GM23248 (cell line): ENCODE measurements around the gene ZNF845. TPM values are rescaled to one million over a fixed set of nuclear protein-coding genes. Genes with fewer than 3 reads are reported as not detected.
A peak's percentile ranks its signal among the peaks of the same experiment; 100 is the strongest.
"Not testable (repeated sequence)": the region's sequence is repeated elsewhere in the genome, so short reads cannot be mapped to it uniquely, and the experiment has no call there.

Experiments used
- DNase-seq: peaks from one replicate; pipeline ENCODE4 v3.0.0-alpha.2; 2015
- H2AFZ ChIP-seq: fragments of 200-600 bp; sonication (generic); 2 replicates; pipeline ENCODE4 v1.6.1; 2016; ENCODE audit warnings: antibody characterized with exemption
- H3F3A ChIP-seq: fragments of 200-600 bp; sonication (generic); 2 replicates; pipeline ENCODE4 v1.6.1; 2016; ENCODE audit warnings: mild to moderate bottlenecking, antibody characterized with exemption, mixed run types; ENCODE audit not compliant: insufficient read depth
- H3K27ac ChIP-seq: fragments of 200-600 bp; sonication (generic); 2 replicates; pipeline ENCODE4 v1.5.1; 2016; ENCODE audit warnings: mild to moderate bottlenecking
- H3K27me3 ChIP-seq: fragments of 200-600 bp; sonication (generic); replicated peaks from 2 replicates; pipeline ENCODE4 v1.6.1; 2016; ENCODE audit warnings: mild to moderate bottlenecking; ENCODE audit not compliant: insufficient read depth
- H3K36me3 ChIP-seq: fragments of 200-600 bp; sonication (generic); 2 replicates; pipeline ENCODE4 v1.6.1; 2016; ENCODE audit warnings: low read depth, mild to moderate bottlenecking
- H3K4me1 ChIP-seq: fragments of 200-600 bp; sonication (generic); 2 replicates; pipeline ENCODE4 v1.6.1; 2016; ENCODE audit warnings: mild to moderate bottlenecking; ENCODE audit not compliant: insufficient read depth
- H3K4me2 ChIP-seq: fragments of 200-600 bp; sonication (generic); one replicate; pipeline ENCODE4 v1.6.1; 2016; ENCODE audit warnings: mild to moderate bottlenecking; ENCODE audit not compliant: unreplicated experiment
- H3K4me3 ChIP-seq: fragments of 200-600 bp; sonication (generic); 2 replicates; pipeline ENCODE4 v1.5.1; 2016; ENCODE audit warnings: mild to moderate bottlenecking
- H3K79me2 ChIP-seq: fragments of 200-600 bp; sonication (generic); 2 replicates; pipeline ENCODE4 v1.6.1; 2016; ENCODE audit warnings: mild to moderate bottlenecking; ENCODE audit not compliant: insufficient read depth
- H3K9ac ChIP-seq: fragments of 200-600 bp; sonication (generic); 2 replicates; pipeline ENCODE4 v1.6.1; 2016; ENCODE audit warnings: mild to moderate bottlenecking
- H3K9me2 ChIP-seq: fragments of 200-600 bp; sonication (generic); 2 replicates; pipeline ENCODE4 v1.6.1; 2016; ENCODE audit warnings: mixed run types, mild to moderate bottlenecking, moderate library complexity; ENCODE audit not compliant: insufficient read depth
- H3K9me3 ChIP-seq: fragments of 200-600 bp; sonication (generic); one replicate; pipeline ENCODE4 v1.6.1; 2017; ENCODE audit warnings: low read depth
- H4K20me1 ChIP-seq: fragments of 200-600 bp; sonication (generic); 2 replicates; pipeline ENCODE4 v1.6.0; 2016; ENCODE audit not compliant: insufficient read depth
- EZH2 ChIP-seq: fragments of 200-600 bp; sonication (generic); IDR thresholded peaks from 2 replicates; pipeline ENCODE4 v1.6.1; 2018; ENCODE audit warnings: antibody characterized with exemption, mild to moderate bottlenecking; ENCODE audit not compliant: insufficient read depth, poor library complexity, severe bottlenecking
- EZH2phosphoT487 ChIP-seq: fragments of 200-600 bp; sonication (generic); IDR thresholded peaks from 2 replicates; pipeline ENCODE4 v1.6.1; 2018; ENCODE audit warnings: antibody characterized with exemption, moderate library complexity, mild to moderate bottlenecking, low read depth; ENCODE audit not compliant: insufficient read depth
- WGBS, 2 experiments: methylation state at CpG; one replicate each; pipeline ENCODE4 v1.1.6; 2015 to 2017; ENCODE audit warnings: low lambda C conversion rate in 2 of 2, low coverage in 1 of 2; ENCODE audit errors: missing lambda C conversion rate in 2 of 2; 5-methylcytosine and 5-hydroxymethylcytosine counted together
- in situ Hi-C: fragments of 300-500 bp; cut with MboI; formaldehyde crosslinking; loops from 2 replicates; pipeline ENCODE4 v1.15.0; 2020
- polyA plus RNA-seq: library from polyadenylated mRNA; unstranded; fragments of >200 nt; fragmentation: Nextera tagmentation; extraction: Ambion mirVana; gene quantifications from 2 replicates; pipeline ENCODE4 v1.2.1, GENCODE V29; 2016
- total RNA-seq: library from RNA; depleted of rRNA; stranded (reverse); fragments of >200 nt; shearing (Covaris generic); gene quantifications from 2 replicates; pipeline ENCODE4 v1.2.3, GENCODE V29; 2014

The ZNF845 gene
- total and polyA plus RNA-seq, 2 experiments from 2014 or later, result 3.1 to 5.2 TPM

DNA sequence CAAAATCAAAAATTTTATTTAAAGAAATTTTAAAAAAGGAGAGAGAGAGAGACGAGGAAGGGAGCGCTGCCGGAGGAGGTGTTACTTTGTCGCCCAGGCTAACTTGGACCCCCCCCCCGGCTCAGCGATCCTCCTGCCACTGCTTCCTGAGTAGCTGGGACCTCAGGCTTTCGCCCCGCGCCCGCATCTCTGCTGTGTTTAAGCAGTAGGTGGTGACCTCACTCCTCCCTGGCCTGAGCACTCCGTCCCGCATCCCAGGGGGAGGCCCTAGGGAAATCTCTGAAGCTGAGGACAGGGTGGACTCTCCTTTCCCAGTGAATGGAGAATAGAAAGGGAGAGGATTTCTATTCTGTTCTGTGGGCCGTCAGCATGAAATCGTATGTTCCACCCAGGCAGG is 485 bp upstream of the ZNF845 start:
- 1 to 3% methylated on average over 14 of the region's 14 CpGs for WGBS, 2 experiments
- no peaks in the 10 kb centered on the region for H3K9me3 ChIP-seq
- peak overlapping the region; percentile 89 for H3K4me2 ChIP-seq
- no peaks in the 10 kb centered on the region for H3K36me3 ChIP-seq
- H3K27me3 ChIP-seq, result no peaks in the 10 kb centered on the region
- peaks cover 40% of the 10 kb centered on the region for H3K79me2 ChIP-seq
- peak overlapping the region; percentile 88 for H3K9ac ChIP-seq
- TF ChIP-seq EZH2phosphoT487 (no peak), EZH2 (no peak)
- H3K9me2 ChIP-seq, result no peaks in the 10 kb centered on the region
- 0 out of 2 replicates have a peak, but pooled peaks cover 6% of the 10 kb centered on the region for H3K4me1 ChIP-seq
- H3F3A ChIP-seq, result no peaks in the 10 kb centered on the region
- peak; percentile 73 for DNase-seq
- H3K27ac ChIP-seq, result peak overlapping the region; percentile 63
- peak overlapping the region; percentile 95 for H2AFZ ChIP-seq
- peak overlapping the region; percentile 97 for H3K4me3 ChIP-seq
- no peaks in the 10 kb centered on the region for H4K20me1 ChIP-seq
- in situ Hi-C loops, result no loop called here

- H3K27ac ChIP-seq, H2AFZ ChIP-seq, H3K27me3 ChIP-seq, H4K20me1 ChIP-seq, in situ Hi-C loops, H3K9ac ChIP-seq, H3K9me3 ChIP-seq, H3F3A ChIP-seq, H3K4me1 ChIP-seq, H3K79me2 ChIP-seq, DNase-seq, H3K4me2 ChIP-seq, H3K4me3 ChIP-seq, H3K9me2 ChIP-seq: not testable (repeated sequence)
- WGBS, 2 experiments, result 89 to 96% methylated on average over 4 of the region's 4 CpGs
- H3K36me3 ChIP-seq, result peaks cover 25% of the 10 kb centered on the region
These were observed 10.9 kb downstream of the ZNF845 start for GRCh38 chr19:53344403-53344802.

DNA sequence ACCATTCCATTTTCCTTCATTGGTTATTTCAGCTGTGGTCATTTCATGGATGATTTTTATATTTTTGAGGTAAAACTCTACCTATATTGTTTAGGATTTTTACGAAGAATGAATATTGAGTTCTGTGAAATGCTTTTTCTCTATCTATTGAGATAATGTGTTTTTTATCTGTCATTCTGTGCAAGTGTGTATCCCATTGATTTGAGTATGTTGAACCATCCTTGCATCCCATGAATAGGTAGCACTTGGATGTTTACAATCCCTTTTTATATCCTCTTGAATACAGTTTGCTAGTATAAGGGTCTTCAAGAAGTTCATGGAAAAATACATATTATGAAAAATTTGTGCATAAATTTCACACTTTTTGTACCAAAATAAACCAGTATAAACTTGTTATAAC is 22.2 kb downstream of the ZNF845 start:
- Histone ChIP-seq H3K4me2 (no peak overlapping the region), H3K4me3 (no peak overlapping the region), H3K4me1 (no peaks in the 10 kb centered on the region), H2AFZ (no peak overlapping the region), H3K9me3 (peaks cover 8% of the 10 kb centered on the region), H3K36me3 (peaks cover 35% of the 10 kb centered on the region), H3K9ac (no peak overlapping the region), H4K20me1 (no peaks in the 10 kb centered on the region), H3K9me2 (no peaks in the 10 kb centered on the region), H3K79me2 (no peaks in the 10 kb centered on the region), H3K27me3 (no peaks in the 10 kb centered on the region), H3F3A (peaks cover 7% of the 10 kb centered on the region; the same call in 1 of the 2 replicates), H3K27ac (no peak overlapping the region)
- 96% methylated on average over 1 of the region's 1 CpG for WGBS, 2 experiments
- TF ChIP-seq EZH2 (no peak), EZH2phosphoT487 (no peak)
- in situ Hi-C loops, result no loop called here
- DNase-seq, result no peak

DNA sequence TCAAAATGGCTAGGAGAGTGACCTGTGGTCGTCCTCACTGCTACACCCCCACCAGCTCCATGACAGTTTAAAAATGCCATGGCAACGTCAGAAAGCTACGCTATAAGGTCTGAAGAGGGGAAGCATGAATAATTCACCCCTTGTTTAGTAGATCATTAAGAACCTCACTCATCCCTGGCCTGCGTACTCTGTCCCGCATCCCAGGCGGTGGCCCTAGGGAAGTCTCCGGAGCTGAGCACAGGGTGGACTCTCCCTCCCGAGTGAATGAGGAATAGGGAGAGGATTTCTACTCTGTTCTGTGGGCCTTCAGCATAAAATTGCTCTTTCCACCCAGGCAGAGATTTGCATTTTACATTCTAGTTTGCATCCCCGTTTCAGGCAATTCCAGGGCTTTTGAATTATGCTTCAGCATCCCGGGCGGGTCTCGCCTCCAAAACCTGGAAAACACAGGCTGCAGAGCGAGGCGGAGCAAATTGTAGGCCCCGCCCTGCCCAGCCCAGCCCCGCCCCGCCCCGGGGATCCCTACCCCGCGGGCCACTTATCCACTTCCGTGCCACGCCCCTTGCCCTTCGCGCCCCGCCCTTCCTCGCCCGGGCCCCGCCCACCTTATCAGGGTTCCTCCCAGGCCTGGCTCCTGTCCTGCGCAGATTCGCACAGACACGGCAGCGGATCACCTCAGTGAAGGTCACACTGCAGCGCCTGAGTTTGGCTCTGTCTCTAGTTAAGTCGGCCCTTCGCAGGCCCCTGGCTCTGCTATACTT is 24.5 kb downstream of the ZNF845 start:
- H3K27me3 ChIP-seq, result no peaks in the 10 kb centered on the region
- H3K9me2 ChIP-seq, result no peaks in the 10 kb centered on the region
- H2AFZ ChIP-seq, result no peak overlapping the region
- no peak overlapping the region for H3K27ac ChIP-seq
- H3K79me2 ChIP-seq, result no peaks in the 10 kb centered on the region
- H3F3A ChIP-seq, result peaks cover 7% of the 10 kb centered on the region; the same call in 1 of the 2 replicates
- 63 to 73% methylated on average over 21 to 35 of the region's 35 CpGs for WGBS, 2 experiments
- DNase-seq, result no peak
- in situ Hi-C loops, result no loop called here
- no peak for TF ChIP-seq EZH2phosphoT487
- no peak for TF ChIP-seq EZH2
- H3K9ac ChIP-seq, result no peak overlapping the region
- H3K4me3 ChIP-seq, result no peak overlapping the region
- peaks cover 13% of the 10 kb centered on the region for H3K36me3 ChIP-seq
- no peaks in the 10 kb centered on the region for H3K9me3 ChIP-seq
- H3K4me2 ChIP-seq, result no peak overlapping the region
- H3K4me1 ChIP-seq, result no peaks in the 10 kb centered on the region
- no peaks in the 10 kb centered on the region for H4K20me1 ChIP-seq

GRCh38 chr19:53360056-53360455 is 26.5 kb downstream of the ZNF845 start:
- H3F3A ChIP-seq, H3K9me3 ChIP-seq, H3K9me2 ChIP-seq, H2AFZ ChIP-seq, H3K4me3 ChIP-seq, H3K27ac ChIP-seq, DNase-seq, H3K79me2 ChIP-seq, H3K9ac ChIP-seq, H4K20me1 ChIP-seq, H3K4me2 ChIP-seq, in situ Hi-C loops, H3K4me1 ChIP-seq, H3K27me3 ChIP-seq, H3K36me3 ChIP-seq: not testable (repeated sequence)
- WGBS, 2 experiments, result 78% methylated on average over 10 of the region's 10 CpGs
